Endothelial cell of umbilical vein (primary cell): ENCODE data around the gene RALGAPB. TPM values are rescaled to one million over a fixed set of nuclear protein-coding genes. Genes with fewer than 3 reads are reported as not detected.

Experiments used
- BruUV-seq: library from RNA; stranded (reverse); fragments of 400-500 nt; replicated peaks from 2 replicates; lab custom pipeline; 2021; lab: Mats Ljungman, UMichigan
- CTCF ChIA-PET: fragments of 300-600, 350-600 bp; sonication (Branson Sonifier 250); formaldehyde crosslinking; loops from one replicate; lab custom pipeline; 2021; ENCODE audit warnings: antibody characterized with exemption, inconsistent platforms; lab: Charles Lee
- POLR2A ChIA-PET: fragments of 300-600, 350-600 bp; sonication (Branson Sonifier 250); formaldehyde crosslinking; loops from one replicate; lab custom pipeline; 2021; ENCODE audit warnings: antibody characterized with exemption, inconsistent platforms; lab: Charles Lee
- DNase-seq: peaks from one replicate; pipeline ENCODE4 v3.0.0-alpha.2; 2011; ENCODE audit warnings: low read depth, low spot score
- FAIRE-seq: peaks from 2 replicates; lab custom pipeline; 2011; peaks lifted over from hg19 to GRCh38; lab: Jason Lieb, UNC
- H2AFZ ChIP-seq: 2 replicates; pipeline ENCODE4 v1.6.0; 2012; ENCODE audit warnings: low read depth, low read length, control low read depth, inconsistent platforms
- H3K27ac ChIP-seq: 2 replicates; pipeline ENCODE4 v1.5.1; 2011; ENCODE audit warnings: low read depth, mild to moderate bottlenecking, control low read depth, low read length, moderate library complexity; ENCODE audit not compliant: insufficient read depth
- H3K27me3 ChIP-seq, 2 experiments: 2 replicates each; pipeline versions ENCODE4 v1.6.0 to v1.6.1; 2011; ENCODE audit warnings: low read length in 2 of 2, mixed read lengths in 1 of 2; ENCODE audit not compliant: control insufficient read depth in 2 of 2, insufficient read depth in 2 of 2
- H3K36me3 ChIP-seq, 2 experiments: 2 replicates in 1 of 2; 3 replicates in 1 of 2; pipeline ENCODE4 v1.5.1; 2011; ENCODE audit warnings: low read length in 2 of 2, mild to moderate bottlenecking in 1 of 2, moderate library complexity in 1 of 2; ENCODE audit not compliant: control insufficient read depth in 2 of 2, insufficient read depth in 2 of 2; ENCODE audit errors: extremely low read depth in 1 of 2
- H3K4me1 ChIP-seq: 3 replicates; pipeline ENCODE4 v1.5.1; 2011; ENCODE audit warnings: mild to moderate bottlenecking, low read length; ENCODE audit not compliant: control insufficient read depth, insufficient read depth; ENCODE audit errors: extremely low read depth
- H3K4me2 ChIP-seq: 2 replicates; pipeline ENCODE4 v1.6.1; 2011; ENCODE audit warnings: low read length, control low read depth, mixed read lengths; ENCODE audit not compliant: insufficient read depth
- H3K4me3 ChIP-seq, 3 experiments: fragments of 200-600 bp in 1 of 3; sonication (generic), shearing (Covaris generic) in 1 of 3; replicated peaks in 1 of 3; 2 replicates each; pipeline ENCODE4 v1.5.1; 2011 to 2016; ENCODE audit warnings: control low read depth in 3 of 3, low read length in 3 of 3, mild to moderate bottlenecking in 2 of 3, inconsistent platforms in 1 of 3, low read depth in 1 of 3, moderate library complexity in 1 of 3; ENCODE audit not compliant: insufficient read depth in 1 of 3
- H3K79me2 ChIP-seq: 2 replicates; pipeline ENCODE4 v1.6.0; 2012; ENCODE audit warnings: low read length, inconsistent platforms; ENCODE audit not compliant: control insufficient read depth, insufficient read depth
- H3K9ac ChIP-seq: replicated peaks from 2 replicates; pipeline ENCODE3; 2011; ENCODE audit warnings: low read length, control low read depth; ENCODE audit not compliant: insufficient read depth; ENCODE audit errors: extremely low read depth
- H3K9me1 ChIP-seq: replicated peaks from 3 replicates; pipeline ENCODE4 v1.6.0; 2011; ENCODE audit warnings: mild to moderate bottlenecking, low read length; ENCODE audit not compliant: control insufficient read depth, insufficient read depth; ENCODE audit errors: extremely low read depth
- H3K9me3 ChIP-seq: replicated peaks from 2 replicates; pipeline ENCODE4 v1.5.1; 2012; ENCODE audit warnings: low read length, inconsistent platforms; ENCODE audit not compliant: control insufficient read depth, insufficient read depth
- H4K20me1 ChIP-seq: replicated peaks from 2 replicates; pipeline ENCODE3; 2011; ENCODE audit warnings: mild to moderate bottlenecking, low read length; ENCODE audit not compliant: control insufficient read depth, insufficient read depth; ENCODE audit errors: extremely low read depth
- CTCF ChIP-seq, 2 donors: IDR thresholded peaks; 1 replicate in 1 of 2; 2 replicates in 1 of 2; pipeline ENCODE4 v1.5.1; 2011; ENCODE audit warnings: low read length in 2 of 2, mild to moderate bottlenecking in 2 of 2, moderate library complexity in 2 of 2, control low read depth in 1 of 2, inconsistent platforms in 1 of 2, low read depth in 1 of 2; ENCODE audit not compliant: insufficient read depth in 1 of 2; ENCODE audit errors: extremely low read depth in 1 of 2
- EZH2 ChIP-seq: IDR thresholded peaks from 2 replicates; pipeline ENCODE4 v1.6.1; 2012; ENCODE audit warnings: borderline replicate concordance, low read depth, mild to moderate bottlenecking, moderate library complexity, low read length, inconsistent platforms; ENCODE audit not compliant: severe bottlenecking
- FOS ChIP-seq: IDR thresholded peaks from 2 replicates; pipeline ENCODE4 v1.6.1; 2011; ENCODE audit warnings: mild to moderate bottlenecking, low read length, moderate library complexity, borderline replicate concordance; ENCODE audit not compliant: insufficient read depth
- GATA2 ChIP-seq: IDR thresholded peaks from 2 replicates; pipeline ENCODE4 v1.7.0; 2011; ENCODE audit warnings: low read depth, mild to moderate bottlenecking, moderate library complexity, mixed read lengths, low read length; ENCODE audit not compliant: insufficient read length, insufficient read depth
- JUN ChIP-seq: IDR thresholded peaks from 2 replicates; pipeline ENCODE4 v1.6.1; 2011; ENCODE audit warnings: borderline replicate concordance, low read depth; ENCODE audit not compliant: insufficient read length, insufficient read depth
- MAX ChIP-seq: IDR thresholded peaks from 2 replicates; pipeline ENCODE4 v1.6.1; 2011; ENCODE audit not compliant: insufficient read depth, insufficient read length
- MYC ChIP-seq: IDR thresholded peaks from one replicate; pipeline ENCODE4 v1.6.1; 2011; ENCODE audit warnings: mild to moderate bottlenecking, low read depth, low read length
- POLR2A ChIP-seq: IDR thresholded peaks from 2 replicates; pipeline ENCODE4 v1.6.1; 2012; ENCODE audit warnings: low read depth, mild to moderate bottlenecking, control low read depth, low read length
- POLR2AphosphoS5 ChIP-seq: IDR thresholded peaks from 2 replicates; pipeline ENCODE4 v1.6.1; 2012; ENCODE audit warnings: low read depth, mild to moderate bottlenecking, control low read depth, low read length, moderate library complexity; ENCODE audit not compliant: insufficient read depth
- dilution Hi-C: fragments of 300-500 bp; cut with MboI; formaldehyde crosslinking; loops from one replicate; pipeline ENCODE4 v1.15.0; 2019; ENCODE audit warnings: low sequenced_read_pairs; ENCODE audit not compliant: extremely low pct_ligation_motif_present
- intact Hi-C: fragments of 100-400 bp; cut with micrococcal nuclease; formaldehyde crosslinking; loops from one replicate; pipeline ENCODE4 v1.10.0; 2022
- polyA plus RNA-seq, 4 experiments: library from polyadenylated mRNA; depleted of rRNA in 3 of 4; stranded (reverse) in 3 of 4; unstranded in 1 of 4; fragments of >200 nt; gene quantifications; 2 replicates each; pipeline versions ENCODE4 v1.2.1 to v1.2.3, GENCODE V29; 2011 to 2012; ENCODE audit warnings: missing spikeins in 1 of 4
- total RNA-seq: library from RNA; stranded (reverse); gene quantifications from 2 replicates; pipeline ENCODE4 v1.2.3, GENCODE V29; 2021

The RALGAPB gene
- total and polyA plus RNA-seq, 2 donors (not counting 3 experiments of a cell fraction or from before 2014, with no cell fraction given): 12.8 to 38.7 TPM

GRCh38 chr20:38590676-38591473 lies 118.2 kb downstream of the RALGAPB start:
- DNase-seq (no peak), FAIRE-seq (no peak)
- Histone ChIP-seq H4K20me1 (no peaks in the 10 kb centered on the region), H3K9me1 (no peaks in the 10 kb centered on the region), H3K36me3 (no peaks in the 10 kb centered on the region), H3K4me1 (no peaks in the 10 kb centered on the region), H3K79me2 (no peaks in the 10 kb centered on the region), H2AFZ (no peak overlapping the region), H3K4me2 (no peak overlapping the region), H3K9ac (no peak overlapping the region), H3K27ac (no peak overlapping the region), H3K4me3 (no peak overlapping the region), H3K27me3 (no peaks in the 10 kb centered on the region), H3K9me3 (no peaks in the 10 kb centered on the region)
- TF ChIP-seq MAX (no peak), CTCF (IDR thresholded peaks at IDR 0.05; ENCODE audit: extremely low read depth in 1 of 2, insufficient read depth in 1 of 2, low read depth in 1 of 2, low read length in 2 of 2) (no peak), FOS (no peak), EZH2 (no peak), POLR2AphosphoS5 (no peak), POLR2A (no peak), GATA2 (no peak), MYC (no peak), JUN (no peak)
- dilution Hi-C loops (no loop called here), intact Hi-C loops (no loop called here)
- BruUV-seq: no TSS peak
- ChIA-PET CTCF (no interaction called here), POLR2A (no interaction called here)
